WI38 (cell line): Measurements from ENCODE around the gene MRGPRD.

Experiments
- H3K4me3 ChIP-seq: 2 replicates; pipeline ENCODE4 v1.5.1; 2011; ENCODE audit warnings: low read depth, mild to moderate bottlenecking, control low read depth, low read length
- CTCF ChIP-seq: IDR thresholded peaks from 2 replicates; pipeline ENCODE4 v1.5.1; 2012; ENCODE audit warnings: low read depth, mild to moderate bottlenecking, control low read depth, low read length

Gene MRGPRD

GRCh38 chr11:68935516-68936357 is 45.0 kb downstream of the MRGPRD start:
- H3K4me3 ChIP-seq = no peak overlapping the region
- TF ChIP-seq CTCF = no peak

GRCh38 chr11:68935066-68935465 is 45.7 kb downstream of the MRGPRD start:
- no peak for TF ChIP-seq CTCF
- H3K4me3 ChIP-seq = no peak overlapping the region

- H3K4me3 ChIP-seq = no peak overlapping the region
- no peak for TF ChIP-seq CTCF
These were observed 46.1 kb downstream of the MRGPRD start for GRCh38 chr11:68934666-68935065.

- no peak for TF ChIP-seq CTCF
- H3K4me3 ChIP-seq = no peak overlapping the region
These were observed 46.5 kb downstream of the MRGPRD start for GRCh38 chr11:68934321-68934645.

- no peak overlapping the region for H3K4me3 ChIP-seq
- no peak for TF ChIP-seq CTCF
These were observed 47.0 kb downstream of the MRGPRD start for GRCh38 chr11:68933605-68934320.

- H3K4me3 ChIP-seq = no peak overlapping the region
- TF ChIP-seq CTCF = no peak
These were observed 47.7 kb downstream of the MRGPRD start for GRCh38 chr11:68932933-68933577.

- TF ChIP-seq CTCF = no peak
- H3K4me3 ChIP-seq = no peak overlapping the region
These were observed 48.4 kb downstream of the MRGPRD start for GRCh38 chr11:68932358-68932757.
